PC-9 (cell line): ENCODE results near the gene UTS2R. TPM values are rescaled to one million over a fixed set of nuclear protein-coding genes. Genes with fewer than 3 reads are reported as not detected.
"Not testable (repeated sequence)": the region's sequence is repeated elsewhere in the genome, so short reads cannot be mapped to it uniquely, and the experiment has no call there.

Experiments used
- BruUV-seq: library from RNA; stranded (reverse); fragments of 400-500 nt; replicated peaks from 2 replicates; lab custom pipeline; 2021; lab: Mats Ljungman, UMichigan
- CTCF ChIA-PET: fragments of 300-600 bp; sonication (Branson Sonifier 250); formaldehyde crosslinking; loops from one replicate; lab custom pipeline; 2022; ENCODE audit warnings: antibody characterized with exemption; lab: Charles Lee
- POLR2A ChIA-PET: fragments of 300-600 bp; sonication (Branson Sonifier 250); formaldehyde crosslinking; loops from one replicate; lab custom pipeline; 2022; ENCODE audit warnings: antibody characterized with exemption; ENCODE audit not compliant: unreplicated experiment; lab: Charles Lee
- DNase-seq, 2 experiments: peaks; one replicate each; pipeline versions ENCODE4 v3.0.0 to v3.0.0-alpha.2; 2015 to 2022; ENCODE audit warnings: mixed read lengths in 1 of 2
- H2AFZ ChIP-seq: fragments of 200-600 bp; sonication (generic); 2 replicates; pipeline ENCODE4 v1.8.1; 2017; ENCODE audit warnings: antibody characterized with exemption
- H3F3A ChIP-seq: fragments of 200-600 bp; sonication (generic); 2 replicates; pipeline ENCODE4 v1.8.1; 2017; ENCODE audit warnings: antibody characterized with exemption, mild to moderate bottlenecking, low read depth; ENCODE audit not compliant: insufficient read depth
- H3K27ac ChIP-seq: fragments of 200-600 bp; sonication (generic); 2 replicates; pipeline ENCODE4 v1.6.1; 2016; ENCODE audit warnings: mixed run types
- H3K27me3 ChIP-seq: fragments of 200-600 bp; sonication (generic); 2 replicates; pipeline ENCODE4 v1.6.1; 2016; ENCODE audit warnings: low read depth, mixed run types; ENCODE audit not compliant: insufficient read depth
- H3K36me3 ChIP-seq: fragments of 200-600 bp; sonication (generic); 2 replicates; pipeline ENCODE4 v1.6.1; 2016; ENCODE audit warnings: low read depth, mixed run types
- H3K4me1 ChIP-seq: fragments of 200-600 bp; sonication (generic); replicated peaks from 2 replicates; pipeline ENCODE4 v1.6.1; 2016; ENCODE audit warnings: mixed run types; ENCODE audit not compliant: insufficient read depth
- H3K4me2 ChIP-seq: fragments of 200-600 bp; sonication (generic); 2 replicates; pipeline ENCODE4 v1.6.1; 2017; ENCODE audit warnings: mixed run types
- H3K4me3 ChIP-seq: fragments of 200-600 bp; sonication (generic); 2 replicates; pipeline ENCODE4 v1.6.1; 2016; ENCODE audit warnings: mixed run types
- H3K79me2 ChIP-seq: fragments of 200-600 bp; sonication (generic); 2 replicates; pipeline ENCODE4 v1.6.1; 2017; ENCODE audit warnings: low read depth, mixed run types
- H3K9me2 ChIP-seq: fragments of 200-600 bp; sonication (generic); 2 replicates; pipeline ENCODE4 v1.8.1; 2017; ENCODE audit warnings: mild to moderate bottlenecking; ENCODE audit not compliant: insufficient read depth
- H3K9me3 ChIP-seq: fragments of 200-600 bp; sonication (generic); 2 replicates; pipeline ENCODE4 v1.8.1; 2016; ENCODE audit warnings: low read depth; ENCODE audit not compliant: insufficient read depth
- H4K20me1 ChIP-seq: fragments of 200-600 bp; sonication (generic); 2 replicates; pipeline ENCODE4 v1.8.1; 2017; ENCODE audit not compliant: insufficient read depth
- EZH2 ChIP-seq: fragments of 200-600 bp; sonication (generic); IDR thresholded peaks from 2 replicates; pipeline ENCODE4 v1.8.0; 2017; ENCODE audit warnings: antibody characterized with exemption, low read depth
- intact Hi-C: fragments of 100-400 bp; cut with micrococcal nuclease; formaldehyde crosslinking; loops from one replicate; pipeline ENCODE4 v1.10.0; 2022; ENCODE audit not compliant: unreplicated experiment
- total RNA-seq: library from RNA; stranded (reverse); gene quantifications from 2 replicates; pipeline ENCODE4 v1.2.3, GENCODE V29; 2021
- TF ChIP-seq, protein P1 (sequence below): fragments of 200-600 bp; sonication (generic); conservative IDR thresholded peaks from 2 replicates; pipeline ENCODE4 v1.6.1; 2017; ENCODE audit warnings: mixed run types, antibody characterized with exemption, mild to moderate bottlenecking, moderate library complexity

Gene UTS2R
- total RNA-seq, 1 experiment from 2014 or later = not detected

DNA sequence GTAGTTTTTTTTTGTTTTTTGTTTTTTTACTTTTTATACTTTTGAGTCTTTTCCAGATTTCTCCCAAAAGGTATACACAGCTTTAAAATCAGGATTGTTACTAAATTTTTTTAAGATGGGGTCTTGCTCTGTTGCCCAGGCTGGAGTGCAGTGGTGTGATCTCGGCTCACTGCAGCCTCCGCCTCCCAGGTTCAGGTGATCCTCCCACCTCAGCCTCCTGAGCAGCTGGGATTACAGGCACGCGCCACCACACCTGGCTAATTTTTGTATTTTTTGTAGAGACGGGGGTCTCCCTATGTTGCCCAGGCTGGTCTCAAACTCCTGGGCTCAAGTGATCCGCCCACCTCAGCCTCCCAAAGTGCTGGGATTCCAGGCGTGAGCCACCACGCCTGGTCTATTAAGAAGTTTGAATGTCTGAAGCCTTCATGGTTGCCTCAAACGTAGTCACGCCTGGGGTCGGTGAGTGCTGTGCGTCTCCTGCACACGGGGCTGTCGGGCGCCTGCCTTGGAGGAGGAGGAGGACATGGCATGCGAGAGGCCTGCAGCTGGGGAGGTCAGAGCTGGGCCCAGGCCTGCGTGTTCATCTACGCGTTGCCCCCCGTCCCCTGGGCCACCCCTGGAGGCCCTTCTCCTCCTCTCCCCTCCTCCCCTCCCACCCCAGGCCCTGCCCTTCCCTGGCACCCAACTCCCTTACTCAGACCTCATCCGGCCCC, 10.8 kb downstream of the UTS2R start:
- CTCF ChIA-PET, BruUV-seq, H3K4me3 ChIP-seq, H2AFZ ChIP-seq, H3K9me3 ChIP-seq, H3K9me2 ChIP-seq, H3K4me2 ChIP-seq, H3K79me2 ChIP-seq, POLR2A ChIA-PET, H4K20me1 ChIP-seq, H3K27ac ChIP-seq, DNase-seq, H3K36me3 ChIP-seq, H3F3A ChIP-seq, H3K4me1 ChIP-seq, intact Hi-C loops, H3K27me3 ChIP-seq: not testable (repeated sequence)

DNA sequence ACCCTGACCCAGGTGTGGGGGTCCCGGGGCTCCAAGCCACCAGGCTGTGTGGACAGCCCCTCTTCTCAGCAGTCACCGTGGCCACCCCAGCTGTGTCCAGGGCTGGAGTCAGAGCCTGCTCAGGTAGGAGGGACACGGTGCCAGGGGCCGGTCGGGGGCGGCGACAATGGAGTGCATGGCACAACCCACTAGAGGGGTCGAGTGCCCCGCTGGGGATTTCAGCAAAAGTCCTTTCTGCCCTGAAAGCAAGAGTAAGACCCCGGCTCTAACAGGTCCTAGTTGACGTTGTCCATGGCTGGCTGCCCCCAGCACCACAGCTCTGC, 11.3 kb downstream of the UTS2R start:
- intact Hi-C loops = no loop called here
- no peaks in the 10 kb centered on the region for H3K9me3 ChIP-seq
- H3K27me3 ChIP-seq = peaks cover 3% of the 10 kb centered on the region; the same call in 1 of the 2 replicates
- CTCF ChIA-PET = no interaction called here
- H3K4me2 ChIP-seq = no peak overlapping the region
- H3K27ac ChIP-seq = no peak overlapping the region
- POLR2A ChIA-PET = no interaction called here
- no peak overlapping the region for H2AFZ ChIP-seq
- H3K4me3 ChIP-seq = no peak overlapping the region
- no peak for DNase-seq
- H3K9me2 ChIP-seq = no peaks in the 10 kb centered on the region
- H3K79me2 ChIP-seq = no peaks in the 10 kb centered on the region
- H3K36me3 ChIP-seq = no peaks in the 10 kb centered on the region
- H4K20me1 ChIP-seq = no peaks in the 10 kb centered on the region; the same call in 1 of the 2 replicates
- no TSS peak for BruUV-seq
- no peaks in the 10 kb centered on the region for H3F3A ChIP-seq
- TF ChIP-seq EZH2 = no peak
- no peaks in the 10 kb centered on the region; the same call in 1 of the 2 replicates for H3K4me1 ChIP-seq

GRCh38 chr17:82383411-82383810, 11.8 kb downstream of the UTS2R start:
- Histone ChIP-seq H3K4me1 (no peaks in the 10 kb centered on the region; the same call in 1 of the 2 replicates), H2AFZ (no peak overlapping the region), H3K79me2 (no peaks in the 10 kb centered on the region), H3K27ac (no peak overlapping the region), H3K27me3 (peaks cover 3% of the 10 kb centered on the region; the same call in 1 of the 2 replicates), H3F3A (no peaks in the 10 kb centered on the region), H3K4me2 (no peak overlapping the region), H3K9me3 (no peaks in the 10 kb centered on the region), H4K20me1 (no peaks in the 10 kb centered on the region; the same call in 1 of the 2 replicates), H3K36me3 (no peaks in the 10 kb centered on the region), H3K9me2 (no peaks in the 10 kb centered on the region), H3K4me3 (no peak overlapping the region)
- TF ChIP-seq EZH2 = no peak
- TF ChIP-seq, protein P1, sequence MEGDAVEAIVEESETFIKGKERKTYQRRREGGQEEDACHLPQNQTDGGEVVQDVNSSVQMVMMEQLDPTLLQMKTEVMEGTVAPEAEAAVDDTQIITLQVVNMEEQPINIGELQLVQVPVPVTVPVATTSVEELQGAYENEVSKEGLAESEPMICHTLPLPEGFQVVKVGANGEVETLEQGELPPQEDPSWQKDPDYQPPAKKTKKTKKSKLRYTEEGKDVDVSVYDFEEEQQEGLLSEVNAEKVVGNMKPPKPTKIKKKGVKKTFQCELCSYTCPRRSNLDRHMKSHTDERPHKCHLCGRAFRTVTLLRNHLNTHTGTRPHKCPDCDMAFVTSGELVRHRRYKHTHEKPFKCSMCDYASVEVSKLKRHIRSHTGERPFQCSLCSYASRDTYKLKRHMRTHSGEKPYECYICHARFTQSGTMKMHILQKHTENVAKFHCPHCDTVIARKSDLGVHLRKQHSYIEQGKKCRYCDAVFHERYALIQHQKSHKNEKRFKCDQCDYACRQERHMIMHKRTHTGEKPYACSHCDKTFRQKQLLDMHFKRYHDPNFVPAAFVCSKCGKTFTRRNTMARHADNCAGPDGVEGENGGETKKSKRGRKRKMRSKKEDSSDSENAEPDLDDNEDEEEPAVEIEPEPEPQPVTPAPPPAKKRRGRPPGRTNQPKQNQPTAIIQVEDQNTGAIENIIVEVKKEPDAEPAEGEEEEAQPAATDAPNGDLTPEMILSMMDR = no peak
- BruUV-seq = no TSS peak
- ChIA-PET POLR2A (no interaction called here), CTCF (no interaction called here)
- intact Hi-C loops = no loop called here
- DNase-seq = no peak

DNA sequence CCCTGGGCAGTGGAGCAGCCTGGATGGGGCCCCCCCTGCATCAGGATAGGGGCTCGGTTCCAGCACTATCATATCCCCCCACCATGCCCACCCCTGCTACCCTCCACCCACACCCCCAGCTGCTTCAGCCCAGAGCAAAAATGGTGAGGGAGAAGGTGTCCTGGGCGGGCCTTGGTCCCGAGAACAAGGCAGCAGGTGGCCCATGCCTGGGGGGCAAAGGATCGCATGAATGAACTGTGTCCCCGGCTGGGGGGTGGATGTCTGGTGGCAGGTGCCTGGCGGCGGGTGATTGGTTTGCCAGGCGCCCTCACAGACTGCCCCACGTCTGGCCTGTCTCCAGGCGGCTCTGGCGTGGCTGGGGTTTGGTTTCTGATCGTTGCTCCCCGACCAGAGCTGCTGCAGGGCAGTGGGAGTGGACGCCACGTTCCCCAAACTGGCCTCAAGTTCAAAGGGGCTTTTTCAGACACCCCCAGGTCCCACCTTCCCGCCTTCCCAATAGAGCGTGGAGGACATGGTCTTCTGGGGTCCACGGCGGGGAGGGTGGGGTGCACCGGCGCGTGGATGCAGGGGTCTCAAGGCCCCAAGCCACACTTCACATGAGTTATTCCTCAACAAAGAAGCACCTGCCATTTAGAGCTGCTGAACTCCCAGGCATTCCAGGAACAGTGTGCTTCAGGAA, 12.6 kb downstream of the UTS2R start:
- ChIA-PET CTCF (no interaction called here), POLR2A (interaction anchor here (0.6 kb wide), 1 partner anchor 8 kb away, joined by 6 read pairs; no protein-coding TSS in a partner anchor)
- Histone ChIP-seq H3K9me2 (no peaks in the 10 kb centered on the region), H3K9me3 (no peaks in the 10 kb centered on the region), H3K79me2 (no peaks in the 10 kb centered on the region), H2AFZ (no peak overlapping the region), H3K4me1 (no peaks in the 10 kb centered on the region; the same call in 1 of the 2 replicates), H3K27me3 (no peaks in the 10 kb centered on the region), H3K36me3 (no peaks in the 10 kb centered on the region), H4K20me1 (no peaks in the 10 kb centered on the region; the same call in 1 of the 2 replicates), H3F3A (no peaks in the 10 kb centered on the region), H3K4me3 (no peak overlapping the region), H3K27ac (no peak overlapping the region), H3K4me2 (no peak overlapping the region)
- intact Hi-C loops = no loop called here
- TF ChIP-seq, protein P1 = no peak
- TF ChIP-seq EZH2 = no peak
- DNase-seq = no peak
- BruUV-seq = no TSS peak
